ENCODE measurements around the gene CCNB1.

DNA sequence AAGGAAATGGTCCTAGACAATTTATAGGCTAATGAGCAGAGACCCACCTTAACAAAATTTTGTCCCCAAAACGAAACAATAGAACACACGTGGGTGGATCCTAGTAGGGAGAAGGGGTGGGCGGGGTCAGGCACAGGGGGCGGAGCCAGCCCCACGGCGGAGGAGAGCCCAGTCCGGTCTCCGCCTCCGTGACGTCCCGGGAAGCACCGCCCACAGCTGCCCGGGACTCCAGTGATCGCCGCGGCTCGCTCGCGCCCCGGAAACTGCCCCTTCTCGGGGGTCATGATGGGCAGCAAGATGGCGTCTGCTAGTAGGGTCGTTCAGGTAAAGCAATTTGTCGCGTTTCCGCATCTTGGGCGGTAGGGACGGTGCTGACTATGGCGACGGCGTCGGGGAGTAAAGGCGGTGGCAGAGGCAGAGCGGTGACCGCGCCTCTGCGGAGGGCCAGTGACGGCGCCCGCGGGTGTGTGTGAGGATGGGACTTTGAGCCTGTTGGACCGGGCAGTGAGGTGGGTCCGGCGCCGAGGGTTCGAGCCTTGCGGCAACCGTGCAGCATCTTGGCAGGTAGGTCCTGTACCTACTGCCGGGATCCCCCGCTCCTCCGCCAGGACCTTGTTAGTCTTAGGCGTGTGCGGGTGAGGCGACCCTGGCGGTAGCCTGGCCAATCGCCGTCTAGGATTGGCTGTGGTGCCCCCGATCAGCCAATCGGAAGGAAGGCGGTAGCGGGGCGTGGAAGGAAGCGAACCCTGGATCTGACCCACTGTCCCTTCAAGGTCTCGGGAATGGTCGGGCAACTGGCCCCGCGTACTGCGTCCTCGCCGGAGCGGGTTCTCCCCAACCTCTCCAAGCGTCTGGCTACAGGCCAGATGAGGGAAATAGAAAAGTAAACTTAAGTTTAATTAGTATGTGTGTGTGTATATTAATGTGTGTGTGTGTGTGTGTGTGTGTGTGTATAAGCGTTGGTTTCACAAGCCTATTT, 50.9 kb downstream of the CCNB1 start:
- TF ChIP-seq, protein P1, sequence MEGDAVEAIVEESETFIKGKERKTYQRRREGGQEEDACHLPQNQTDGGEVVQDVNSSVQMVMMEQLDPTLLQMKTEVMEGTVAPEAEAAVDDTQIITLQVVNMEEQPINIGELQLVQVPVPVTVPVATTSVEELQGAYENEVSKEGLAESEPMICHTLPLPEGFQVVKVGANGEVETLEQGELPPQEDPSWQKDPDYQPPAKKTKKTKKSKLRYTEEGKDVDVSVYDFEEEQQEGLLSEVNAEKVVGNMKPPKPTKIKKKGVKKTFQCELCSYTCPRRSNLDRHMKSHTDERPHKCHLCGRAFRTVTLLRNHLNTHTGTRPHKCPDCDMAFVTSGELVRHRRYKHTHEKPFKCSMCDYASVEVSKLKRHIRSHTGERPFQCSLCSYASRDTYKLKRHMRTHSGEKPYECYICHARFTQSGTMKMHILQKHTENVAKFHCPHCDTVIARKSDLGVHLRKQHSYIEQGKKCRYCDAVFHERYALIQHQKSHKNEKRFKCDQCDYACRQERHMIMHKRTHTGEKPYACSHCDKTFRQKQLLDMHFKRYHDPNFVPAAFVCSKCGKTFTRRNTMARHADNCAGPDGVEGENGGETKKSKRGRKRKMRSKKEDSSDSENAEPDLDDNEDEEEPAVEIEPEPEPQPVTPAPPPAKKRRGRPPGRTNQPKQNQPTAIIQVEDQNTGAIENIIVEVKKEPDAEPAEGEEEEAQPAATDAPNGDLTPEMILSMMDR (IDR thresholded peaks at IDR 0.05) = no peak
- no peak for TF ChIP-seq POLR2A (IDR thresholded peaks at IDR 0.05)

All from lower leg skin (tissue), 3 donors.